Glomerular visceral epithelial cell (primary cell): Measurements from ENCODE around the gene KLHL17.

ENCODE experiments used
- DNase-seq: peaks from one replicate; pipeline ENCODE4 v3.0.0-alpha.2; 2016; ENCODE audit errors: extremely low spot score

KLHL17 gene

DNA sequence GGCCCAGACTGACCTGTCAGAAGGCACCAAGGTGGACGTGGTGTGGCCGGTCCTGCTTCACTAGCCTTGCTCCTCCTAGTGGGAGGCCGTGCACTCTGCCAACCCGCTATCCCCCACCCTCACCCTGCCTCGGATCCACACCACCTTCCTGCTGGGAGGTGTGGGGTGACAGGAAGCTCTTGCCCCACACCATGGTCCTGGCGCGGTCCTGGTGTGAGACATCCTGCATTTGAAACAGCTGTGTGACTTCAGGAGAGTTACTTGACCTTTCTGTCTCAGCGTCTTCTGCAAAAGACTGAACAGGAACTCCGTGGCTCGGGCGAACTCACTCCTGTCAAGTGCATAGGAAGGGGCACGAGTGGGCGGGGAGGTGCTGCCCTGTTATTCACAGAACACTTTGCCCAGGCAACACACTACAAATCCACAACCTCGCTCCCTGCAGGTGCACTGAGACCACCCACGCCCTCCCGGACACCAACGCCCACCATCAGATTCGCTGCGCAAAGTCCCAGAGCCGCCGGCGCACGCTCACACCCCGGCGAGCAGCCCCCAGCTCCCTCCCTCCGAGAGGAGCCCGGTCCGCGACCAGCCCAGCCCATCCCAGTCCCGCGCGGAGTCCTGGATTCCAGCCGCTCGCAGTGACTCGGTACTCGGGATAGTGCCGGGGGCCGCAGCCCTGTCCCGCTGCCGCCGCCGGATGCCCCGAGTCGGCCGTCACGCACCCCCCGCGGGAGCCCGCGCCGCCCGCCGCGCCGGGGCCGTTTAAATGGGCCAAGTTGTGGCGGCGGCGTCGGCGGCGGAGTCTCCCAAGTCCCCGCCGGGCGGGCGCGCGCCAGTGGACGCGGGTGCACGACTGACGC, 37.0 kb upstream of the KLHL17 start, which contains the start of gene SAMD11:
Gene SAMD11, plus strand, starts transcription at position 793 of the 860 bp plus-strand sequence. CDS start 509 bp downstream, outside the sequence.
- peak; percentile 78 for DNase-seq

DNA sequence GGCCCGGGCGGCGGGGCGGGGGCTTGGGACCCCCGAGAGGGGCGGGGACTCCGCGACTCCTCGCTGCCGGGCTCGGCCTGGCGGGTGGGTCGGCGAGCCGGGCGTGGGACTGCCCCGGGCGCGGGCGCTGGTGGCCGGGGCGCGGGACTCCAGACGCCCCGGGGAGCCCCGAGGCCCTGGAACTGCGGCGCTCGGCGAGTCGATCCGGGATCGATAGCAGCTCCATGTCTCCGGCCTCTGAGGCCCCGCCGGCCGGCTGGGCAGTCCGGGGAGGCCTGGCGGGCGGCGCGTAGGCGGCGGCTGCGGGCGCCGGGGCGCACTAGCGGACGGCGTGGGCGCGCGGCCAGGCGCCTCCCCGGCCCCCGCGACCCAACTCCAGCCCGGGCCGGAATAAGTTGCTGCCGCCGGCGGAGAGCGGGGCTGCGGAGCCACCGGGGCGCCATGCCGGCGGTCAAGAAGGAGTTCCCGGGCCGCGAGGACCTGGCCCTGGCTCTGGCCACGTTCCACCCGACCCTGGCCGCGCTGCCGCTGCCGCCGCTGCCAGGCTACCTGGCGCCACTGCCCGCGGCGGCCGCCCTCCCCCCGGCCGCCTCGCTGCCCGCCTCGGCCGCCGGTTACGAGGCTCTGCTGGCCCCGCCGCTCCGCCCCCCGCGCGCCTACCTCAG, 36.3 kb upstream of the KLHL17 start:
- DNase-seq = no peak

DNA sequence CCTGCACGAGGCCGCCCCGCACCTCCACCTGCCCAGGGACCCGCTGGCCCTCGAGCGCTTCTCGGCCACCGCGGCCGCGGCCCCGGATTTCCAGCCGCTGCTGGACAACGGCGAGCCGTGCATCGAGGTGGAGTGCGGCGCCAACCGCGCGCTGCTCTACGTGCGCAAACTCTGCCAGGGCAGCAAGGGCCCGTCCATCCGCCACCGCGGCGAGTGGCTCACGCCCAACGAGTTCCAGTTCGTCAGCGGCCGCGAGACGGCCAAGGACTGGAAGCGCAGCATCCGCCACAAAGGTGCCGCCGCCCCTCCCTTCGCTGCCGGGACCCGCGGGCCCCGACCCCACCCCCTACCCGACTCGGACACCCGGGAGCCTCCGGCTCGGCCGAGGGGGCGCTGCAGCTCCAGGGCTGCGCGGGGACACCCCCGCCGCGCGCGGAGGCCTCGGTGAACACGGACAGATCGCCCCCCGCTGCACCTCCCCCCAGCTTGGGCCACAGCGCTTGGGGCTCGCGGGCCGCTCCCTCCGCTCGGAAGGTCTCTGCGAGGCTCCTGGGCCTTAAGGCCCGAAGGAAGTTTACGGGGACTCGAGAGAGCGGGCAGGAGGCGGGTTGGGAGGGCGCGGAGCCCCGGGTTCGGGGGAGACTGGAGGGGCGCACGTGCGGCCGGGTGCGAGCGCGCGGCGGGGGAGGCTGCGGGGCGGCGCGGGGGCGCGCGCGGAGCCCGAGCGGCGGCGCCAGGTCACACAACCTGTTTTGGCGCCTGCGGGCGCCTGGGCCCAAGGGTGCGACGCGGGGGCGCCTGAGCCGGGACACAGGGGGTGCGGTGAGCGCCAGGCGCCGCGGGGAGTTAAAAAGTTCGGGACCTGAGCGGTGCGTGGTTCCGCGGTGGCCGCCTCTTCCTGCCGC, 35.5 kb upstream of the KLHL17 start:
- no peak for DNase-seq

GRCh38 chr1:925561-926421, 34.6 kb upstream of the KLHL17 start:
- no peak for DNase-seq

DNA sequence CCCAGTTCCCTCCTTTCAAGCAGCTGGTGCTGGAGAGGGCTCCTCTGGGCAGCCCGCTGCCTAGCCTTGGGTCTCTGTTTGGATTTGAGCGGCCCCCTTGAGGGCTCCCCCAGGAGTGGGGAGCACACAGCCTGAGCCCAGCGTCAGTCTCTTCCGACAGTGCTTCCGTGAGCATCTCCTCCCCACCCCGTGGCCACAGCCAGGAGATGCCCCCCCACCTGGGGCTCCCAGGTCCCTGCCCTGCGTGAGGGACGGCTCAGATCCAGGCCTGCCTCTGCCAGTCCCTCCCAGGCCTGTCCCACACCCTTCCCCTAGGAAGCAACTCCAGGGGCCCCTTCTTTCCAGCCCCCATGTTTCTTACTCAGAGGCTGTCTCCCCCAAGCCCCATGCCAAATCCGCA, 33.1 kb upstream of the KLHL17 start:
- DNase-seq = no peak

DNA sequence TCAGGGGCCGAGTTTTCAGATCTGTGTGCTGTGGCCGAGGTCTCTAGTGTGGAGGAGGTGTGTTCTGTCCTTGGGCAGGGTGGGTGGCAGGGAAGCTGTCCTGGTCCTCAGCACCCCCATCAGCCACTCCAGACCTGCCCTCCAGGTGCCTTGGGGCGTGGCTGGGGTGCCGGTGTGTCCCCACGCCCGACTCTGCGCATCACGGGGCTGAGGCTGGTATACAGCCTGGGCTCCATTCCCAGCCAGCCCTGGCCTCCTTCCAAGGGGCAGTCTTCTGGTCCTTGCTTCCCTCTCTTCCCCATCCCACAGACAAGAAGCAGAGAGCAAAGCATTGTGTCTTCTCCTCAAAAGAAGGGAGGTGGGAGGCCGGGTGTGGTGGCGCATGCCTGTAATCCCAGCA, 32.6 kb upstream of the KLHL17 start:
- no peak for DNase-seq

DNA sequence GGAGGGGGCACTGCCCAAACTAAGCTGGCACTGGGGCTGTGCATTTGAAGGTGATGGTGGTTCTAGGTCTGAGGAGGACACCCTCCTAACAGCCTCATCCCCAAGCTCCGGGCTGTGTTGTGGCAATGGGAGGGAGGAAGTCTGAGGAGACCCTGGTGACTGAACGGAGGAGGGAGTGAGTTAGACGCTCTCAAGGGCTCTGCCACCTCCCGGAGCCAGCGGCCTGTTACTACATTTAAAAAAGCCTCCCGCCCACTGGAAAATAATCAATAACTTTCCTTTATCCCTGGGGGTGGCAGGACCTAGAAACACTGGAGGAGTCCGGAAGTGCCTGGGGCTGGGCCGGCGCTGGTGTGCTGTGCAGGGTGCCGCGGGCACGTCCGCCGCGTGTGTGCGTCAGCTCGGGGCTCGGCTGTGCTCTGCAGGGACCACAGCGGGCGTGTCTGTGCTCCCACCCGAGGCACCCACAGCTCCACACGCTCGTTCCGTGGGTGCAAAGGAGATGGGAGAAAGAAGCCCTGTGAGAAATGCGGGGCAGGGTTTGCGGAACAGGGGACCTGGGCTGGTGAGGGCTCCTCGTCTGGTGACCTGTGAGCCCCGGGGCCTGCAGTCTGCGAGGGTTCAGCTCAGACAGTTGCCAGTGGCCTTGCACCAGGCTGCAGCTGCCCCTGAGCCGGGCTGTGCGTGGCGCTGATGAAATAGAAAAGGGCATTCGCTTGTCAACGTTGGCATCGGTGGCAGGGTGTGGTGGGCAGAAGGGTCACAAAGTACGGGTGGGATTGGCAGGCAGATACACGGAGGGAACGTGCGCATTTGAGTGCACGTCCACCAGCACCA, 31.3 kb upstream of the KLHL17 start:
- no peak for DNase-seq

DNA sequence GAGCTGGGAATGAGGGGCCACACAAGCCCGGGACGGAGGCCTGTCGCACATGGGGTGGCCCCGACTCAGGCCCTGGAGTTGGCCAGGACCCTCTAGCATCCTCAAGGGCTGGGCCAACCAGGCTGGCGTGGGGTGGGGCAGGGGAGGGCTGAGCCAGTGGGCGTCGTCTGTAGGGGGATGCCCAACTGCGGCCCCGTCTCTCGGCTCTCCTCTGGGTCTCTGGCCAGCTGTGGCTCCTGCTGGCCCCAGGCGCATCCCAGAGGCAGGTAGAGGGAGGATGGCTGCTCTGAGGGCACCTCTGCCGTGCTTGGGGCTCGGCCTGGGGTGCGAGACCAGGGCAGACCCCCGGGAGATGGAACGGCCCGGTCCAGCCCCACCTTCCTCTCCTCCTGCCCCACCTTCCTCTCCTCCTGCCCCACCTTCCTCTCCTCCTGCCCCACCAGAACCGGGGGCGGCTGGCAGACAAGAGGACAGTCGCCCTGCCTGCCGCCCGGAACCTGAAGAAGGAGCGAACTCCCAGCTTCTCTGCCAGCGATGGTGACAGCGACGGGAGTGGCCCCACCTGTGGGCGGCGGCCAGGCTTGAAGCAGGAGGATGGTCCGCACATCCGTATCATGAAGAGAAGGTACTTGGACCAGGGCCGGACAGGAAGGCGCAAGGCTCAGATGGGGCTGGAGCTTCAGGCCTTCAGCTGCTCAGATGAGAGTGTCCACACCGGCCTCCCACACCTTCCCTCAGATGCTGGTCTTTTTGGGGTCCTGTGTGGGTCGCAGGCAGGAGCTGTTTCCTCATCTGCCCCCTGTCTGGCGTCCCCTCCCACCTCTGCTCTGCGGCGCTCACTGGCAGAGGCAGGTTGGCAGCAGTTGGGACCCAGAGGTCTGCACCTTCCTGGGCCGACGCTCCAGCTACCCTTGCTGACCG, 30.4 kb upstream of the KLHL17 start:
- no peak for DNase-seq

DNA sequence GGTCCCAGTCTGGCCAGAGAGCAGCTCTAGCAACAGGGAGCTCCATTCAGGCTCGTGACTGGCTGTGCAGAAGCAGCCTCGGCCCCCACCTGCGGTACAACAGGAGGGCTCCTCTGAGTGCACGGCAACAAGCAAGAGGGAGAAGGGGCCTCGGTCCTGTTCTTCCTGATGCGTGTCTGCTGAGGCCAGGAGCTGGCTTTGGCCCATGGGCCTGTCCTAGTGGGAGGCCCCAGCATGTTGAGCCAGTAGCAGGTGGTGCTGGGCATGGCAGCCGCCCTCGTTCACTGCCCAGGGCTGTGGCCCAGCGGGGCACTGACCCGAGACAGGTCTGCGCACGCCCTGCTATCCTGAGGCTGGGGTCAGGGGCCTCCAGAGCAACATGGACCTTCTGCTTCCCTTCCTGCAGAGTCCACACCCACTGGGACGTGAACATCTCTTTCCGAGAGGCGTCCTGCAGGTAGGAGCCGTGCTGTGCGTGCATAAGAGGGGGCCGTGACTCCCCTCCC, 29.7 kb upstream of the KLHL17 start:
- DNase-seq = no peak

GRCh38 chr1:931380-932172, 28.8 kb upstream of the KLHL17 start:
- no peak for DNase-seq

DNA sequence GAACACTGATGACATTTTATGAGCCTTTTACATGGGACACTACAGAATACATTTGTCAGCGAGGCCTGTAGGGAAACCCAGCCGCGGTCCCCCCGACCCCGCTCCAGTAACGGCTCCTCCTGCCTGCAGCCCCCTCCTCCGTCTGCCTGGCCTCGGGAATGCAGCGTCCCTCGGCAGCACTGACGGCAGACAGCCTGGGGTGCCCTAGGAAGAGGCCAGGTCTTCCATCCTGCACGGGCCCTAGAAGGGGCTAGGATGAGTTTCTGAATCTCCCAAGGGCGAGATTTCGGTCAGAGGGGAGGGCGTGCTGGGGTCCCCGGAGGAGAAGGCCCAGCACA, 28.2 kb upstream of the KLHL17 start:
- DNase-seq = no peak

DNA sequence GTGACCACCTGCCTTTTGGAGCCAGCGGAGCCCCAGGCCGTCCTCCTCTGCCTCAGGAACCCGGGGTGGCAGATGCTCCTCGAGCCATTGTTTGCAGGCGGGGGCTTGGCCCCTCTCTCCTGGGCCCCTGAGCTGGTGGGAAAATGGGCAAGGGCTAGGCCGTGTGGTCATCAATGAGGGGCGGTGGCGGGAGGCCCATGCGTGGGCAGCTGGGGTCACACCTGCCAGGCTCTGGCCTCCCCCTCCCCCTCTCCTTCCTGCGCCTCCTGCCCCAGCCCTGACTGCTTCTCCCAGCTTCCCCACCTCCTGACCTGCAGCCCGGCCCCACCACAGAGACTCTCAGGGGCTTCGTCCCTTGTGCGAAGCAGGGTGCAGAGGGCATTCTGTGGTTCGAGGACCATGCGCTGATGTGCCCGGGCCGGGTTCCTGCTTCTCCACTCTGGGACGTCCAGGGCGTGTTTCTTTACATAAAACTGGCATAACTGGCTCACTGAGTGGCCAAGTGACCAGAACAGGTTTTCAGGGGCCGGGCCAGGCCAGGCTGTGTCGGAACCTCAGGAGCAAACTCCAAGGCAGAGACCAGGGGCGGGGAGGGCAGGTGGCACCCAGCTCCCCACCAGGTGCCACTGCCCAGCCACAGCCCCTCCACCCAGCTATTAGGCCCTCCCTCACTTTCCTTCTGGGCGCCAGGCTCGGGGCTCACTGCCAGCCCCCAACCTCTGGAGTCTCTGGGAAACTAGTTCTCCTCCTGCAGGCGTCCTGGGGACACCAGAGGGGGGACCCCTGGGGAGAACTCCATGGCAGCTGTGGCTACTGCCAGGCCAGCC, 27.4 kb upstream of the KLHL17 start:
- no peak for DNase-seq

DNA sequence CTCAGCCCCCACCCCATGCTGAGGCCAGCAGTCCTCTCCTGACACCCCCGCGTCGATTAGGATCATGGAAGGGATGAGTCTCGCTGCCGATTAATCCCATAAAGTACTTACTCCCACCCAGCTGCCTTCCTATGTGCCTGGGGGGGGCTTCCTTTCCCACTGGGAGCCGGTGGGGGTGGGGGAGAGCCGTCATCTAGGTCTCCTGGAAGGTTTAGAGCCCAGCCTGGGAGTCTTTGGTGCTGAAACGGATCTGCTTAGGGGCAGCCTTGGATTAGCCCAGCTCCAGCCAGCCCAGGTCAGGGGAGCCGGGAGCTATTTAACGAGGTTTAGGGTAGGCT, 26.8 kb upstream of the KLHL17 start:
- DNase-seq = no peak

DNA sequence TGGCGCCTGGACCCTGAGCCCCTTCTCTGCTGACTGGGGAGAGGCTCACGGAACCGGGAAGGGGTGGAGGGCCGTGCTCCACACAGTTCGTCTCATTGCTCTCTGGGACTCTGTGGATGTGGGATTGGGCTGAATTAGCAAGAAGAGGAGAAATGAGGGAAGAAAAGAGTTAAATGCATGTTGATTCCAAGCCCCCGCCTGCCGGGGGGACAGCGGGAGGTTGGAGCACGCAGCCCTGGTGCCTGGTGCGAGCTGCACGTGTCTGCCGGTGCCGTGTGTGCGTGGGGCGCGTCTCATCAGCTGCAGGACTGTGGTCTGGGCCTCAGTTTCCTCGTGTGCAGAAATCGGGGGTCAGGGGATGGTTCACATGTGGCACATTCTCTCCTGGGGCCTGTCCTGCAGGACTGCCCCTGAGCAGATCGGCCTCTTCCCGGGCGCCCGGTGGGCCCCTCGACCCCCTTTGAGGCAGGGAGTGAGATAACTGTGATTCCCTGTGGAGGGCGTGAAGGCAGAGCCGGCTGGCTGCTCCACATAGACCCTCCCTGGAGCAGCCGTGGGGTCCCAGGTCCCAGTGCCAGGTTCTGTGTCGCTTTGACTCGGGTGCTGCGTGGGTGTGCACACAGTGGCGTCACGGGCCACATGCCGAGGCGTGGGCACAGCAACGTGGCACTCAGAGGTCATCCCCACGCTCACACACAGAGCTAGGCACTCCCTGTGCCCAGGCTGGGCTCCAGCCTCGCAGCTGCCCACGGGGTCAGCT, 25.2 kb upstream of the KLHL17 start:
- no peak for DNase-seq

DNA sequence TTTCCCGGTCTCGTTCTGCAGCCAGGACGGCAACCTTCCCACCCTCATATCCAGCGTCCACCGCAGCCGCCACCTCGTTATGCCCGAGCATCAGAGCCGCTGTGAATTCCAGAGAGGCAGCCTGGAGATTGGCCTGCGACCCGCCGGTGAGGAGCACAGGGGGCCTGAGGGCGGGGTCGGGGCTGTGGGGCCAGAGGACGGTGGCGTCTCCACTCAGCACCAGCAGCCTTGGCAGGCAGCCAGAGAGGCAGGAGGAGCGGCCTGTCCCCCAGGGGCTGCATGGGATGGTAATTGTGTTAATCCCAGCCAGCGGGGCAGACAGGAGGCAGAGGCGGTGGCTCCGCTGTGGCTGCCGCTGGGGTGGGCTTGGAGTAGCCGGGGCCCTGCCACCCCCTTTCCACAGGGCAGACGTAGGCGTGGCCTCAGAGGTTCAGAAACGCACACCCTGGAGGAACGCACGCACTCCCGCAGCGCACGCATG, 24.6 kb upstream of the KLHL17 start:
- no peak for DNase-seq
